ENCODE data around the gene CACNA1F.

Gene CACNA1F

DNA sequence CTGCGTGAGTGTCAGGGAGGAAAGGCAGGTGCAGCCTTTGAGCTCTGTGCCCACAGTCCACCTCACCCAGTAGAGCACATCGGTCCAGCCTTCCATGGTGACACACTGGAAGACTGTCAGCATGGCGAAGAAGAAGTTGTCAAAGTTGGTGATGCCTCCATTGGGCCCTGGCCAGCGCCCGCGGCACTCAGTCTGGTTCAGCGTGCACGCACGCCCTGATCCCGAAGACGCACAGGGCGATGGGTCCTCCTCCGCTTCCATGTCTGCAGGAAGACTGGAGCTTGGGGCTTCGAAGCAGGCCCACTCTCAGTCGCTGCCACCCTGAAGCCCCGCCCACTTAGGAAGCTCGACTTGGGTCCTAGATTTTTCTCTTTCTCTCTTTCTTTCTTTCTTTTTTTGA, 5.0 kb downstream of the CACNA1F start:
- no peak overlapping the region for H2AFZ ChIP-seq (ENCODE audit: low read depth, low read length)

GRCh38 chrX:49227726-49228125, 5.4 kb downstream of the CACNA1F start:
- no peak overlapping the region for H2BK15ac ChIP-seq (ENCODE audit: low read depth, poor library complexity, severe bottlenecking)
- no peak overlapping the region for H3K9ac ChIP-seq (ENCODE audit: low read length)
- H3K4ac ChIP-seq (ENCODE audit: low read depth in 1 of 2, low read length in 2 of 2) = no peak overlapping the region
- H3K4me2 ChIP-seq (ENCODE audit: low read length, poor library complexity, severe bottlenecking) = no peak overlapping the region
- no peaks in the 10 kb centered on the region for H3K9me3 ChIP-seq (ENCODE audit: control insufficient read depth, low read length)
- H3K4me1 ChIP-seq (ENCODE audit: control insufficient read depth, insufficient read depth, low read depth, low read length) = peaks cover 5% of the 10 kb centered on the region
- no peaks in the 10 kb centered on the region for H3K36me3 ChIP-seq (ENCODE audit: control insufficient read depth in 1 of 2, insufficient read depth in 2 of 2, low read depth in 1 of 2, low read length in 2 of 2)
- H3K23ac ChIP-seq (ENCODE audit: low read length in 2 of 2) = no peak overlapping the region
- H2AK5ac ChIP-seq (ENCODE audit: low read length, severe bottlenecking) = no peak overlapping the region
- 40% methylated on average over 1 of the region's 2 CpGs for WGBS
- H3K79me1 ChIP-seq (replicated peaks; ENCODE audit: low read length, poor library complexity, severe bottlenecking) = no peaks in the 10 kb centered on the region
- peaks cover 0 to 25% of the 10 kb centered on the region in 2 experiments for H3K27me3 ChIP-seq (ENCODE audit: control insufficient read depth in 1 of 2, insufficient read depth in 1 of 2, low read length in 2 of 2)
- H4K91ac ChIP-seq (ENCODE audit: low read length) = no peak overlapping the region
- no peak overlapping the region for H2BK12ac ChIP-seq (ENCODE audit: low read length in 2 of 2)
- H2AFZ ChIP-seq (ENCODE audit: low read depth, low read length) = no peak overlapping the region
- no peak overlapping the region for H3K18ac ChIP-seq (ENCODE audit: low read depth in 1 of 2, low read length in 2 of 2)
- DNase-seq = no peak
- H3K4me3 ChIP-seq (ENCODE audit: insufficient read depth in 1 of 2, low read depth in 1 of 2, low read length in 2 of 2) = no peak overlapping the region
- no peak overlapping the region for H3K27ac ChIP-seq (ENCODE audit: low read length, poor library complexity, severe bottlenecking)
- no peak overlapping the region for H2BK5ac ChIP-seq (ENCODE audit: low read depth, low read length, poor library complexity, severe bottlenecking)
- no peak overlapping the region for H4K8ac ChIP-seq (ENCODE audit: low read length)
- no peak overlapping the region for H2BK120ac ChIP-seq (ENCODE audit: low read depth, low read length)
- H3K14ac ChIP-seq (ENCODE audit: low read length in 2 of 2) = no peak overlapping the region

More for the DNA sequence above, 5.0 kb downstream of the CACNA1F start:
- Histone ChIP-seq H3K23ac (ENCODE audit: low read length in 2 of 2) (no peak overlapping the region), H3K4me3 (ENCODE audit: insufficient read depth in 1 of 2, low read depth in 1 of 2, low read length in 2 of 2) (no peak overlapping the region), H2AK5ac (ENCODE audit: low read length, severe bottlenecking) (no peak overlapping the region), H3K9ac (ENCODE audit: low read length) (no peak overlapping the region), H3K4me1 (ENCODE audit: control insufficient read depth, insufficient read depth, low read depth, low read length) (peaks cover 5% of the 10 kb centered on the region), H3K18ac (ENCODE audit: low read depth in 1 of 2, low read length in 2 of 2) (no peak overlapping the region), H3K79me1 (replicated peaks; ENCODE audit: low read length, poor library complexity, severe bottlenecking) (no peaks in the 10 kb centered on the region), H4K91ac (ENCODE audit: low read length) (no peak overlapping the region), H2BK12ac (ENCODE audit: low read length in 2 of 2) (no peak overlapping the region), H3K36me3 (ENCODE audit: control insufficient read depth in 1 of 2, insufficient read depth in 2 of 2, low read depth in 1 of 2, low read length in 2 of 2) (no peaks in the 10 kb centered on the region), H2BK15ac (ENCODE audit: low read depth, poor library complexity, severe bottlenecking) (no peak overlapping the region), H3K27ac (ENCODE audit: low read length, poor library complexity, severe bottlenecking) (no peak overlapping the region), H3K4ac (ENCODE audit: low read depth in 1 of 2, low read length in 2 of 2) (no peak overlapping the region), H2BK5ac (ENCODE audit: low read depth, low read length, poor library complexity, severe bottlenecking) (no peak overlapping the region), H2BK120ac (ENCODE audit: low read depth, low read length) (no peak overlapping the region), H3K27me3 (ENCODE audit: control insufficient read depth in 1 of 2, insufficient read depth in 1 of 2, low read length in 2 of 2) (peaks cover 0 to 21% of the 10 kb centered on the region in 2 experiments), H4K8ac (ENCODE audit: low read length) (no peak overlapping the region), H3K14ac (ENCODE audit: low read length in 2 of 2) (no peak overlapping the region), H3K4me2 (ENCODE audit: low read length, poor library complexity, severe bottlenecking) (no peak overlapping the region), H3K9me3 (ENCODE audit: control insufficient read depth, low read length) (no peaks in the 10 kb centered on the region)
- DNase-seq = no peak
- WGBS = 95% methylated on average over 17 of the region's 17 CpGs

DNA sequence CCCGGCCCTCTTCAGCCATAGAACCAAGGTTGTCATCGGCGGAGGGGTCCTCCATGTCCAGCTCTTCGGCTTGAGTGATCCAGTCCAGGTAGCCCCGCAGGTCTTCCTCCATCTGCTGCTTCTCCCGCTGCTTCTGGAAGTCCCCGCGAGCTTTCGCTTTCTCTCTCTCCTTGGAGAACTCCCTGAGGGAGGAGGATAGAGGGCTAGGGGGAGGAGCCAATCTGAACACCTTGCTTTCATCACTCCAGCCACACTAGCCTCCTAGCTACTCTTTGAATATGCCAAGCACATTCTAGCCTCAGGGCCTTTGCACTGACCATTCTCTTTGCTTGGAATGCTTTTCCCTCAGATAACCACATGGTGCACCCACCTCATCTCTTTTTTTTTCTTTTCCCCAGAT, 6.2 kb downstream of the CACNA1F start:
- H4K91ac ChIP-seq (ENCODE audit: low read length) = no peak overlapping the region
- H2AFZ ChIP-seq (ENCODE audit: low read depth, low read length) = no peak overlapping the region
- no peak overlapping the region for H2AK5ac ChIP-seq (ENCODE audit: low read length, severe bottlenecking)
- H3K27ac ChIP-seq (ENCODE audit: low read length, poor library complexity, severe bottlenecking) = no peak overlapping the region
- H2BK5ac ChIP-seq (ENCODE audit: low read depth, low read length, poor library complexity, severe bottlenecking) = no peak overlapping the region
- H3K4ac ChIP-seq (ENCODE audit: low read depth in 1 of 2, low read length in 2 of 2) = no peak overlapping the region
- 100% methylated on average over 2 of the region's 9 CpGs for WGBS
- no peak overlapping the region for H3K23ac ChIP-seq (ENCODE audit: low read length in 2 of 2)
- H4K8ac ChIP-seq (ENCODE audit: low read length) = no peak overlapping the region
- H2BK12ac ChIP-seq (ENCODE audit: low read length in 2 of 2) = no peak overlapping the region
- no peak overlapping the region for H3K18ac ChIP-seq (ENCODE audit: low read depth in 1 of 2, low read length in 2 of 2)
- H3K36me3 ChIP-seq (ENCODE audit: control insufficient read depth in 1 of 2, insufficient read depth in 2 of 2, low read depth in 1 of 2, low read length in 2 of 2) = no peaks in the 10 kb centered on the region
- no peak overlapping the region for H3K14ac ChIP-seq (ENCODE audit: low read length in 2 of 2)
- no peaks in the 10 kb centered on the region for H3K9me3 ChIP-seq (ENCODE audit: control insufficient read depth, low read length)
- H3K4me2 ChIP-seq (ENCODE audit: low read length, poor library complexity, severe bottlenecking) = no peak overlapping the region
- H3K9ac ChIP-seq (ENCODE audit: low read length) = no peak overlapping the region
- H3K27me3 ChIP-seq (ENCODE audit: control insufficient read depth in 1 of 2, insufficient read depth in 1 of 2, low read length in 2 of 2) = peaks cover 0 to 31% of the 10 kb centered on the region in 2 experiments
- no peak overlapping the region for H3K4me3 ChIP-seq (ENCODE audit: insufficient read depth in 1 of 2, low read depth in 1 of 2, low read length in 2 of 2)
- DNase-seq = no peak
- peaks cover 5% of the 10 kb centered on the region for H3K4me1 ChIP-seq (ENCODE audit: control insufficient read depth, insufficient read depth, low read depth, low read length)
- no peak overlapping the region for H2BK120ac ChIP-seq (ENCODE audit: low read depth, low read length)
- H2BK15ac ChIP-seq (ENCODE audit: low read depth, poor library complexity, severe bottlenecking) = no peak overlapping the region
- H3K79me1 ChIP-seq (replicated peaks; ENCODE audit: low read length, poor library complexity, severe bottlenecking) = no peaks in the 10 kb centered on the region

- Histone ChIP-seq H3K14ac (ENCODE audit: low read length in 2 of 2) (no peak overlapping the region), H3K27me3 (ENCODE audit: control insufficient read depth in 1 of 2, insufficient read depth in 1 of 2, low read length in 2 of 2) (peaks cover 0 to 35% of the 10 kb centered on the region in 2 experiments), H3K4me2 (ENCODE audit: low read length, poor library complexity, severe bottlenecking) (no peak overlapping the region), H4K8ac (ENCODE audit: low read length) (no peak overlapping the region), H4K91ac (ENCODE audit: low read length) (no peak overlapping the region), H2AK5ac (ENCODE audit: low read length, severe bottlenecking) (no peak overlapping the region), H2BK120ac (ENCODE audit: low read depth, low read length) (no peak overlapping the region), H3K4me1 (ENCODE audit: control insufficient read depth, insufficient read depth, low read depth, low read length) (peaks cover 5% of the 10 kb centered on the region), H3K36me3 (ENCODE audit: control insufficient read depth in 1 of 2, insufficient read depth in 2 of 2, low read depth in 1 of 2, low read length in 2 of 2) (no peaks in the 10 kb centered on the region), H3K4me3 (ENCODE audit: insufficient read depth in 1 of 2, low read depth in 1 of 2, low read length in 2 of 2) (no peak overlapping the region), H2BK15ac (ENCODE audit: low read depth, poor library complexity, severe bottlenecking) (no peak overlapping the region), H2AFZ (ENCODE audit: low read depth, low read length) (no peak overlapping the region), H2BK12ac (ENCODE audit: low read length in 2 of 2) (no peak overlapping the region), H3K79me1 (replicated peaks; ENCODE audit: low read length, poor library complexity, severe bottlenecking) (no peaks in the 10 kb centered on the region), H3K27ac (ENCODE audit: low read length, poor library complexity, severe bottlenecking) (no peak overlapping the region), H3K4ac (ENCODE audit: low read depth in 1 of 2, low read length in 2 of 2) (no peak overlapping the region), H3K9me3 (ENCODE audit: control insufficient read depth, low read length) (no peaks in the 10 kb centered on the region), H2BK5ac (ENCODE audit: low read depth, low read length, poor library complexity, severe bottlenecking) (no peak overlapping the region), H3K9ac (ENCODE audit: low read length) (no peak overlapping the region), H3K18ac (ENCODE audit: low read depth in 1 of 2, low read length in 2 of 2) (no peak overlapping the region), H3K23ac (ENCODE audit: low read length in 2 of 2) (no peak overlapping the region)
- 69% methylated on average over 12 of the region's 14 CpGs for WGBS
- DNase-seq = no peak
Observed at GRCh38 chrX:49225858-49226257, 7.3 kb downstream of the CACNA1F start.
